HL-60 (cell line): ENCODE measurements around the gene P3H2.

Experiments
- DNase-seq, 2 experiments: peaks; one replicate each; pipeline ENCODE4 v3.0.0-alpha.2; 2010 to 2020; ENCODE audit warnings: low read depth in 1 of 2, low spot score in 1 of 2
- H3K27ac ChIP-seq: fragments of 250-450 bp; sonication (Bioruptor Pico); replicated peaks from 2 replicates; pipeline ENCODE4 v1.5.1; 2020; ENCODE audit warnings: mild to moderate bottlenecking, moderate library complexity
- H3K27me3 ChIP-seq: fragments of 250-450 bp; sonication (Bioruptor Pico); 2 replicates; pipeline ENCODE4 v1.5.1; 2021; ENCODE audit warnings: mild to moderate bottlenecking, moderate library complexity; ENCODE audit not compliant: insufficient read depth, poor library complexity, severe bottlenecking
- H3K4me3 ChIP-seq: replicated peaks from 2 replicates; pipeline ENCODE4 v1.5.1; 2011; ENCODE audit warnings: mild to moderate bottlenecking, control low read depth, low read length; ENCODE audit not compliant: insufficient read depth
- GABPA ChIP-seq: IDR thresholded peaks from 2 replicates; pipeline ENCODE4 v1.6.1; 2012; ENCODE audit warnings: low read depth
- POLR2AphosphoS5 ChIP-seq: IDR thresholded peaks from 2 replicates; pipeline ENCODE4 v1.6.1; 2012; ENCODE audit warnings: low read depth
- SPI1 ChIP-seq: IDR thresholded peaks from 2 replicates; pipeline ENCODE4 v1.6.1; 2012; ENCODE audit warnings: low read depth, mild to moderate bottlenecking, borderline replicate concordance
- TF ChIP-seq, protein P1 (sequence below): IDR thresholded peaks from 2 replicates; pipeline ENCODE4 v1.6.1; 2012; ENCODE audit warnings: low read depth; ENCODE audit not compliant: insufficient replicate concordance
- TF ChIP-seq, protein P2 (sequence below): IDR thresholded peaks from one replicate; pipeline ENCODE4 v1.5.1; 2011; ENCODE audit warnings: low read length, control low read depth, inconsistent platforms; ENCODE audit not compliant: insufficient read depth

The P3H2 gene

DNA sequence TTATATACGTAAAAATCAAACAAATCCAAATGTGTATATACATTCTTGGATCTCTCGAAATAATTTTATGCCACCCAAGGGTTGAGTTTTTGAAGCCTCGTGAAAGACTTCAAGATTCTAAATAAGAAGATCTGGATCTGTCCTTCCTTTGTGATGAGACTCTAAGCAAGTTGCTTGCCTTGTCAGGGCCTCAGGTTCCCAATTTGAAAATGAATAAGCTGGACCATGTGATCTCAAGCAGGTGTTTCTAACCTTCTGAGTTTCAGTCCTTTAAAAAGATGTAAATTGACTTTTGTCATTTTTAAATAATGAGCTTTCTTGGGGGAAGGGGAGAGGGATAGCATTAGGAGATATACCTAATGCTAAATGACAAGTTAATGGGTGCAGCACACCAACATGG lies 137.1 kb downstream of the P3H2 start:
- TF ChIP-seq, protein P1, sequence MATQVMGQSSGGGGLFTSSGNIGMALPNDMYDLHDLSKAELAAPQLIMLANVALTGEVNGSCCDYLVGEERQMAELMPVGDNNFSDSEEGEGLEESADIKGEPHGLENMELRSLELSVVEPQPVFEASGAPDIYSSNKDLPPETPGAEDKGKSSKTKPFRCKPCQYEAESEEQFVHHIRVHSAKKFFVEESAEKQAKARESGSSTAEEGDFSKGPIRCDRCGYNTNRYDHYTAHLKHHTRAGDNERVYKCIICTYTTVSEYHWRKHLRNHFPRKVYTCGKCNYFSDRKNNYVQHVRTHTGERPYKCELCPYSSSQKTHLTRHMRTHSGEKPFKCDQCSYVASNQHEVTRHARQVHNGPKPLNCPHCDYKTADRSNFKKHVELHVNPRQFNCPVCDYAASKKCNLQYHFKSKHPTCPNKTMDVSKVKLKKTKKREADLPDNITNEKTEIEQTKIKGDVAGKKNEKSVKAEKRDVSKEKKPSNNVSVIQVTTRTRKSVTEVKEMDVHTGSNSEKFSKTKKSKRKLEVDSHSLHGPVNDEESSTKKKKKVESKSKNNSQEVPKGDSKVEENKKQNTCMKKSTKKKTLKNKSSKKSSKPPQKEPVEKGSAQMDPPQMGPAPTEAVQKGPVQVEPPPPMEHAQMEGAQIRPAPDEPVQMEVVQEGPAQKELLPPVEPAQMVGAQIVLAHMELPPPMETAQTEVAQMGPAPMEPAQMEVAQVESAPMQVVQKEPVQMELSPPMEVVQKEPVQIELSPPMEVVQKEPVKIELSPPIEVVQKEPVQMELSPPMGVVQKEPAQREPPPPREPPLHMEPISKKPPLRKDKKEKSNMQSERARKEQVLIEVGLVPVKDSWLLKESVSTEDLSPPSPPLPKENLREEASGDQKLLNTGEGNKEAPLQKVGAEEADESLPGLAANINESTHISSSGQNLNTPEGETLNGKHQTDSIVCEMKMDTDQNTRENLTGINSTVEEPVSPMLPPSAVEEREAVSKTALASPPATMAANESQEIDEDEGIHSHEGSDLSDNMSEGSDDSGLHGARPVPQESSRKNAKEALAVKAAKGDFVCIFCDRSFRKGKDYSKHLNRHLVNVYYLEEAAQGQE: no peak
- TF ChIP-seq GABPA: no peak
- no peak for TF ChIP-seq POLR2AphosphoS5
- TF ChIP-seq SPI1: no peak
- TF ChIP-seq, protein P2, sequence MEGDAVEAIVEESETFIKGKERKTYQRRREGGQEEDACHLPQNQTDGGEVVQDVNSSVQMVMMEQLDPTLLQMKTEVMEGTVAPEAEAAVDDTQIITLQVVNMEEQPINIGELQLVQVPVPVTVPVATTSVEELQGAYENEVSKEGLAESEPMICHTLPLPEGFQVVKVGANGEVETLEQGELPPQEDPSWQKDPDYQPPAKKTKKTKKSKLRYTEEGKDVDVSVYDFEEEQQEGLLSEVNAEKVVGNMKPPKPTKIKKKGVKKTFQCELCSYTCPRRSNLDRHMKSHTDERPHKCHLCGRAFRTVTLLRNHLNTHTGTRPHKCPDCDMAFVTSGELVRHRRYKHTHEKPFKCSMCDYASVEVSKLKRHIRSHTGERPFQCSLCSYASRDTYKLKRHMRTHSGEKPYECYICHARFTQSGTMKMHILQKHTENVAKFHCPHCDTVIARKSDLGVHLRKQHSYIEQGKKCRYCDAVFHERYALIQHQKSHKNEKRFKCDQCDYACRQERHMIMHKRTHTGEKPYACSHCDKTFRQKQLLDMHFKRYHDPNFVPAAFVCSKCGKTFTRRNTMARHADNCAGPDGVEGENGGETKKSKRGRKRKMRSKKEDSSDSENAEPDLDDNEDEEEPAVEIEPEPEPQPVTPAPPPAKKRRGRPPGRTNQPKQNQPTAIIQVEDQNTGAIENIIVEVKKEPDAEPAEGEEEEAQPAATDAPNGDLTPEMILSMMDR: no peak
- Histone ChIP-seq H3K27me3 (no peaks in the 10 kb centered on the region), H3K27ac (no peak overlapping the region), H3K4me3 (no peak overlapping the region)
- DNase-seq: no peak

DNA sequence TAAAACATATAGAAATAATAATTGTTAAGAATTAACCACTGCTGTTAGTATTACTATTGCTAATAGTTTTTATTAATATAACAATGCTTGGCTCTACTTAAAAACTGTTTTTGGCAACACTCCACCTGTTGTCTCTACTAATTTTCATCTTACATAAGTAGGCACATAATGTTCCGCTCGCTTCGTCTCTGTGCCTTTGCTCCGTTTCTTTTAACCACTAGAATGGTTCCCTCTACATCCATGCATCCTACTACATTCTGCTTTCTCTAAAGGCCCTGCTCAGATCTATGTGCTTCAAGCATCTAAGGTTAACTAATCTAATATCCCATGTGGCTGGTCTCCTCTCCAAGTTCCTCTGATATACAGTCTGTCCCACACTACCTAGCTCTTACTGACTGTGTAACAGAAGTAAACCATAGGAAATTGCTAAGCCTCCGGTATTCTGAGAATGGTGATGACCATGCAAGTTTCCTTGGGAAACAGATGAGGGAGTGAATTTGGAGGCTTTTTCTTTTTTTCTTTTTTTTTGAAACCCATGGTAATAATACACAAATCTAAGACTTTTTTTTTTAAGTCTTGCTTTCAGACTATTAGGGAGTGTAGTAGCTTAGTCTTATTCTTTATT lies 138.3 kb downstream of the P3H2 start:
- DNase-seq: no peak
- H3K4me3 ChIP-seq: no peak overlapping the region
- H3K27me3 ChIP-seq: no peaks in the 10 kb centered on the region
- TF ChIP-seq, protein P2: no peak
- TF ChIP-seq GABPA: no peak
- TF ChIP-seq, protein P1: no peak
- TF ChIP-seq SPI1: no peak
- TF ChIP-seq POLR2AphosphoS5: no peak
- H3K27ac ChIP-seq: no peak overlapping the region

DNA sequence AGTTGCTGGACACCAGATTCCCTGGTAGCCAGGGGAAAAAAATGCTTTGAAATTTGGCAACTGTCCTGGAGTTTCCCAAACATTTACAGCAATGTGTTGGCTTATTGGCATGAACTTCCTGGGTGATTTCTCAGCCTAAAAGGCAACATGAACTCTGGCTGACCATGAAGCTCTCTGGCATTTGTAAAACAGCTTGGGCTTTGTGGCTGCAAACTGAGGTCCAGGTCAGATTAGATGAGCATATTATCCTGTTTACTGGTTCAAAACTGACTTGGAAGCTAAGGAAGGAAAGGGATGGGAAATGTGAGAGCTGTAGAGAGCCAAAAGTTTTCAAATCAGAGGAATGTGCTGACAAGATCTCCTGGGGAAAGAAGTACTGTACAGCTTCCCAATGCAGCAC lies 139.0 kb downstream of the P3H2 start:
- Histone ChIP-seq H3K27me3 (no peaks in the 10 kb centered on the region), H3K27ac (no peak overlapping the region), H3K4me3 (no peak overlapping the region)
- no peak for DNase-seq
- TF ChIP-seq, protein P2: no peak
- TF ChIP-seq, protein P1: no peak
- TF ChIP-seq POLR2AphosphoS5: no peak
